H1 (cell line): ENCODE results near the gene ATAD3A. TPM values are rescaled to one million over a fixed set of nuclear protein-coding genes. Genes with fewer than 3 reads are reported as not detected.
"Not testable (repeated sequence)": the region's sequence is repeated elsewhere in the genome, so short reads cannot be mapped to it uniquely, and the experiment has no call there.

Experiments
- CTCF ChIA-PET: fragments of 300-600 bp; sonication (Branson Sonifier 250); formaldehyde crosslinking; loops from one replicate; lab custom pipeline; 2021; ENCODE audit not compliant: partially characterized antibody; lab: Charles Lee
- POLR2A ChIA-PET: fragments of 300-600 bp; sonication (Branson Sonifier 250); formaldehyde crosslinking; loops from one replicate; lab custom pipeline; 2021; ENCODE audit warnings: inconsistent platforms; ENCODE audit not compliant: partially characterized antibody; lab: Charles Lee
- DNase-seq, 2 experiments: peaks; one replicate each; pipeline versions ENCODE4 v3.0.0 to v3.0.0-alpha.2; 2010 to 2022; ENCODE audit warnings: low spot score in 2 of 2, low read depth in 1 of 2, mixed read lengths in 1 of 2
- FAIRE-seq: peaks from 2 replicates; lab custom pipeline; 2011; peaks lifted over from hg19 to GRCh38; lab: Jason Lieb, UNC
- H2AFZ ChIP-seq: 2 replicates; pipeline ENCODE4 v1.8.1; 2012; ENCODE audit warnings: low read length, inconsistent platforms
- H2AK5ac ChIP-seq: 2 replicates; pipeline ENCODE4 v1.6.1; 2013; ENCODE audit warnings: low read depth, low read length
- H2BK120ac ChIP-seq: replicated peaks from 2 replicates; pipeline ENCODE3; 2013; ENCODE audit warnings: low read depth, low read length, inconsistent platforms
- H2BK12ac ChIP-seq: 2 replicates; pipeline ENCODE4 v1.6.1; 2013; ENCODE audit warnings: low read depth, low read length
- H2BK15ac ChIP-seq: 2 replicates; pipeline ENCODE4 v1.6.1; 2013; ENCODE audit warnings: low read length
- H2BK20ac ChIP-seq: 2 replicates; pipeline ENCODE4 v1.6.1; 2013; ENCODE audit warnings: low read length
- H2BK5ac ChIP-seq: 2 replicates; pipeline ENCODE4 v1.6.1; 2013; ENCODE audit warnings: low read depth, low read length
- H3K14ac ChIP-seq: 2 replicates; pipeline ENCODE4 v1.6.1; 2013; ENCODE audit warnings: inconsistent platforms; ENCODE audit not compliant: insufficient read length
- H3K18ac ChIP-seq: 2 replicates; pipeline ENCODE4 v1.6.1; 2013; ENCODE audit warnings: low read length; ENCODE audit errors: extremely low read depth
- H3K23ac ChIP-seq: 2 replicates; pipeline ENCODE4 v1.6.1; 2013; ENCODE audit warnings: inconsistent platforms; ENCODE audit not compliant: insufficient read length
- H3K23me2 ChIP-seq: 2 replicates; pipeline ENCODE4 v1.6.1; 2013; ENCODE audit warnings: low read depth, low read length
- H3K27ac ChIP-seq: 2 replicates; pipeline ENCODE4 v1.6.1; 2011; ENCODE audit warnings: low read depth, low read length, inconsistent platforms
- H3K27me3 ChIP-seq, 4 experiments: replicated peaks in 1 of 4; 1 replicate in 1 of 4; 2 replicates in 3 of 4; pipeline versions ENCODE4 v1.6.1 to v1.8.1; 2011 to 2013; ENCODE audit warnings: low read length in 3 of 4, mild to moderate bottlenecking in 3 of 4, inconsistent platforms in 2 of 4, mixed read lengths in 2 of 4, moderate library complexity in 1 of 4; ENCODE audit not compliant: control insufficient read depth in 3 of 4, insufficient read depth in 3 of 4; ENCODE audit errors: extremely low read depth in 1 of 4
- H3K36me3 ChIP-seq, 4 experiments: 2 replicates each; pipeline versions ENCODE4 v1.6.1 to v1.8.1; 2011 to 2013; ENCODE audit warnings: mild to moderate bottlenecking in 4 of 4, low read length in 3 of 4, moderate library complexity in 2 of 4, control low read depth in 1 of 4, inconsistent platforms in 1 of 4; ENCODE audit not compliant: insufficient read depth in 4 of 4, control insufficient read depth in 2 of 4
- H3K4ac ChIP-seq: replicated peaks from 2 replicates; pipeline ENCODE3; 2013; ENCODE audit warnings: low read length, low read depth, mixed read lengths, inconsistent platforms; ENCODE audit not compliant: insufficient read length
- H3K4me1 ChIP-seq, 4 experiments: replicated peaks in 1 of 4; 1 replicate in 1 of 4; 2 replicates in 3 of 4; pipeline versions ENCODE4 v1.6.1 to v1.8.1; 2011 to 2013; ENCODE audit warnings: low read length in 3 of 4, inconsistent platforms in 2 of 4, mixed read lengths in 1 of 4; ENCODE audit not compliant: insufficient read depth in 4 of 4, control insufficient read depth in 3 of 4
- H3K4me2 ChIP-seq, 2 experiments: 2 replicates each; pipeline versions ENCODE4 v1.6.1 to v1.8.1; 2011 to 2013; ENCODE audit warnings: low read depth in 2 of 2, low read length in 2 of 2, control low read depth in 1 of 2, inconsistent platforms in 1 of 2, mild to moderate bottlenecking in 1 of 2; ENCODE audit not compliant: insufficient read depth in 1 of 2
- H3K4me3 ChIP-seq, 4 experiments: fragments of 200-600, 300-600 bp in 1 of 4; sonication (generic), shearing (Covaris generic), sonication (Bioruptor Twin) in 1 of 4; 2 replicates each; pipeline versions ENCODE4 v1.5.1 to v1.8.1; 2011 to 2016; ENCODE audit warnings: low read length in 4 of 4, low read depth in 3 of 4, control low read depth in 2 of 4, inconsistent platforms in 2 of 4, mild to moderate bottlenecking in 2 of 4, mixed read lengths in 1 of 4, moderate library complexity in 1 of 4; ENCODE audit not compliant: insufficient read depth in 2 of 4; ENCODE audit errors: extremely low read depth in 1 of 4
- H3K56ac ChIP-seq: replicated peaks from 2 replicates; pipeline ENCODE3; 2013; ENCODE audit warnings: low read depth, mild to moderate bottlenecking, mixed read lengths, low read length, inconsistent platforms; ENCODE audit not compliant: insufficient read length
- H3K79me1 ChIP-seq: 2 replicates; pipeline ENCODE4 v1.6.1; 2013; ENCODE audit warnings: low read depth, low read length, control low read depth
- H3K79me2 ChIP-seq, 2 experiments: 2 replicates each; pipeline versions ENCODE4 v1.6.1 to v1.8.1; 2012 to 2013; ENCODE audit warnings: low read length in 2 of 2, mild to moderate bottlenecking in 2 of 2, inconsistent platforms in 1 of 2; ENCODE audit not compliant: insufficient read depth in 2 of 2, control insufficient read depth in 1 of 2
- H3K9ac ChIP-seq, 4 experiments: replicated peaks in 1 of 4; 1 replicate in 1 of 4; 2 replicates in 3 of 4; pipeline versions ENCODE4 v1.6.1 to v1.8.1; 2011 to 2013; ENCODE audit warnings: low read depth in 3 of 4, low read length in 3 of 4, control low read depth in 2 of 4, mild to moderate bottlenecking in 2 of 4, moderate library complexity in 2 of 4, inconsistent platforms in 1 of 4; ENCODE audit errors: extremely low read depth in 1 of 4
- H3K9me3 ChIP-seq, 2 experiments: 2 replicates each; pipeline versions ENCODE4 v1.6.1 to v1.8.1; 2012 to 2013; ENCODE audit warnings: mild to moderate bottlenecking in 2 of 2, moderate library complexity in 2 of 2, control low read depth in 1 of 2, inconsistent platforms in 1 of 2, low read depth in 1 of 2, low read length in 1 of 2, mixed read lengths in 1 of 2; ENCODE audit not compliant: insufficient read depth in 2 of 2
- H4K20me1 ChIP-seq, 2 experiments: replicated peaks in 1 of 2; 2 replicates each; pipeline versions ENCODE3 to v1.8.1; 2011 to 2013; ENCODE audit warnings: inconsistent platforms in 2 of 2, low read length in 2 of 2, mild to moderate bottlenecking in 1 of 2; ENCODE audit not compliant: insufficient read depth in 2 of 2, control insufficient read depth in 1 of 2
- H4K5ac ChIP-seq: 2 replicates; pipeline ENCODE4 v1.6.1; 2013; ENCODE audit warnings: low read length, low read depth, mixed read lengths, inconsistent platforms; ENCODE audit not compliant: insufficient read length
- H4K8ac ChIP-seq: 2 replicates; pipeline ENCODE4 v1.8.0; 2013; ENCODE audit warnings: mild to moderate bottlenecking, moderate library complexity, low read length, inconsistent platforms; ENCODE audit not compliant: insufficient read depth; ENCODE audit errors: extremely low read depth
- H4K91ac ChIP-seq: replicated peaks from 2 replicates; pipeline ENCODE3; 2013; ENCODE audit warnings: low read length, mixed read lengths, inconsistent platforms; ENCODE audit not compliant: insufficient read length
- WGBS, 2 experiments: shearing (Covaris generic) in 1 of 2; methylation state at CpG; one replicate each; pipeline versions ENCODE4 v1.1.6 to v1.1.7; 2013 to 2015; ENCODE audit warnings: low lambda C conversion rate in 2 of 2, mixed read lengths in 2 of 2, inconsistent platforms in 1 of 2, low coverage in 1 of 2, missing lambda C conversion rate in 1 of 2; ENCODE audit not compliant: insufficient replicate concordance in 2 of 2, insufficient coverage in 1 of 2, insufficient read length in 1 of 2; ENCODE audit errors: extremely low coverage in 1 of 2, missing lambda C conversion rate in 1 of 2; 5-methylcytosine and 5-hydroxymethylcytosine counted together
- polyA plus RNA-seq, 7 experiments: library from polyadenylated mRNA; depleted of rRNA in 3 of 7; stranded (reverse) in 5 of 7; unstranded in 2 of 7; fragments of >200 nt in 5 of 7; fragments of 200-250 nt in 2 of 7; gene quantifications; 1 replicate in 5 of 7; 2 replicates in 1 of 7; 4 replicates in 1 of 7; pipeline versions ENCODE4 v1.2.1 to v1.2.3, GENCODE V29; 2011 to 2013; ENCODE audit warnings: missing spikeins in 2 of 7, mixed read lengths in 2 of 7
- total RNA-seq: library from RNA; stranded (reverse); fragmentation: NEBNext Ultra II Directional; extraction: Animal tissue kit (Norgen Biotek cat#: 25700); gene quantifications from 2 replicates; pipeline ENCODE4 v1.2.1, GENCODE V29; 2021

ATAD3A gene
- total and polyA plus RNA-seq, 2 of the 8 experiments (the other 6 are each of a cell fraction or from before 2014, with no cell fraction given), result 28.3 to 64.7 TPM

GRCh38 chr1:1514376-1514775, 2.4 kb downstream of the ATAD3A start:
- not testable (repeated sequence) for H3K14ac ChIP-seq, H3K79me1 ChIP-seq, H3K4me2 ChIP-seq, H3K18ac ChIP-seq, H2BK12ac ChIP-seq, H2AK5ac ChIP-seq, H3K4ac ChIP-seq, H2BK20ac ChIP-seq, H3K79me2 ChIP-seq, H3K4me1 ChIP-seq, H3K9me3 ChIP-seq, H3K23me2 ChIP-seq, H3K27ac ChIP-seq, H4K8ac ChIP-seq, FAIRE-seq, H2AFZ ChIP-seq, H3K9ac ChIP-seq, H3K23ac ChIP-seq, H2BK5ac ChIP-seq, H2BK120ac ChIP-seq, H3K27me3 ChIP-seq, H2BK15ac ChIP-seq, H3K56ac ChIP-seq, H4K5ac ChIP-seq, DNase-seq, H3K4me3 ChIP-seq, H4K20me1 ChIP-seq, H4K91ac ChIP-seq
- H3K36me3 ChIP-seq, result peaks cover 4 to 15% (median 9%) of the 10 kb centered on the region in 4 experiments; a peak in 6 of 8 replicates
- 93% methylated on average over 10 of the region's 16 CpGs; no CpG with 5 or more reads in 1 of the 2 experiments for WGBS, 2 experiments
- POLR2A ChIA-PET, result interaction anchor here (1.1 kb wide), 1 partner anchor 22 kb away, joined by 5 read pairs; no protein-coding TSS in a partner anchor
- CTCF ChIA-PET, result interaction anchor here (1.0 kb wide), 1 partner anchor 12 kb away, joined by 3 read pairs; no protein-coding TSS in a partner anchor

GRCh38 chr1:1516923-1517322, 5.0 kb downstream of the ATAD3A start:
- H4K91ac ChIP-seq, H3K27me3 ChIP-seq, H4K5ac ChIP-seq, H3K18ac ChIP-seq, FAIRE-seq, H3K4me1 ChIP-seq, H3K4me2 ChIP-seq, H3K14ac ChIP-seq, H2AK5ac ChIP-seq, H3K4ac ChIP-seq, DNase-seq, H3K27ac ChIP-seq, H4K20me1 ChIP-seq, H4K8ac ChIP-seq, H3K9ac ChIP-seq, H2BK20ac ChIP-seq, H3K23ac ChIP-seq, H3K79me1 ChIP-seq, H2BK12ac ChIP-seq, H2BK15ac ChIP-seq, H2AFZ ChIP-seq, H3K79me2 ChIP-seq, H2BK120ac ChIP-seq, H3K56ac ChIP-seq, CTCF ChIA-PET, H3K23me2 ChIP-seq, H3K9me3 ChIP-seq, POLR2A ChIA-PET, H2BK5ac ChIP-seq, H3K4me3 ChIP-seq: not testable (repeated sequence)
- H3K36me3 ChIP-seq, result peaks cover 8 to 26% (median 15%) of the 10 kb centered on the region in 4 experiments
- 98% methylated on average over 14 of the region's 14 CpGs; no CpG with 5 or more reads in 1 of the 2 experiments for WGBS, 2 experiments
